GM23248 (cell line): ENCODE data around the gene SHROOM4.

Experiments used
- EZH2 ChIP-seq: fragments of 200-600 bp; sonication (generic); IDR thresholded peaks from 2 replicates; pipeline ENCODE4 v1.6.1; 2018; ENCODE audit warnings: antibody characterized with exemption, mild to moderate bottlenecking; ENCODE audit not compliant: insufficient read depth, poor library complexity, severe bottlenecking
- EZH2phosphoT487 ChIP-seq: fragments of 200-600 bp; sonication (generic); IDR thresholded peaks from 2 replicates; pipeline ENCODE4 v1.6.1; 2018; ENCODE audit warnings: antibody characterized with exemption, moderate library complexity, mild to moderate bottlenecking, low read depth; ENCODE audit not compliant: insufficient read depth

GRCh38 chrX:50860518-50860917 lies 46.5 kb upstream of the SHROOM4 start:
- TF ChIP-seq EZH2 (no peak), EZH2phosphoT487 (no peak)
